Natural killer cell (primary cell): Measurements from ENCODE around the gene GPR179. TPM values are rescaled to one million over a fixed set of nuclear protein-coding genes. Genes with fewer than 3 reads are reported as not detected.
A peak's percentile ranks its signal among the peaks of the same experiment; 100 is the strongest.

Experiments used
- ATAC-seq, 3 donors: fragments of 150-1000 bp in 2 of 3; fragments of 200-7000 bp in 1 of 3; cut with Tn5 transposase; 1 replicate in 1 of 3; 2 replicates in 2 of 3; pipeline ENCODE4 v1.10.0; 2021; ENCODE audit warnings: mild to moderate bottlenecking in 2 of 3, moderate library complexity in 2 of 3
- DNase-seq, 2 donors: peaks; one replicate each; pipeline versions ENCODE4 v3.0.0 to v3.0.0-alpha.2; 2013 to 2021; ENCODE audit warnings: mixed read lengths in 1 of 2
- H3K27ac ChIP-seq: one replicate; pipeline ENCODE4 v1.5.1; 2013; ENCODE audit warnings: mild to moderate bottlenecking, low read length
- H3K27me3 ChIP-seq: one replicate; pipeline ENCODE4 v1.6.1; 2013; ENCODE audit warnings: low read length; ENCODE audit not compliant: control insufficient read depth, insufficient read depth
- H3K36me3 ChIP-seq: one replicate; pipeline ENCODE4 v1.6.1; 2013; ENCODE audit warnings: low read length; ENCODE audit not compliant: control insufficient read depth, insufficient read depth
- H3K4me1 ChIP-seq: one replicate; pipeline ENCODE4 v1.6.1; 2013; ENCODE audit warnings: low read length; ENCODE audit not compliant: control insufficient read depth, insufficient read depth
- H3K4me3 ChIP-seq: one replicate; pipeline ENCODE4 v1.5.1; 2013; ENCODE audit warnings: low read length
- H3K9me3 ChIP-seq: one replicate; pipeline ENCODE4 v1.6.1; 2013; ENCODE audit warnings: low read length; ENCODE audit not compliant: control insufficient read depth, insufficient read depth
- H3K27ac Mint-ChIP-seq, 2 donors: one replicate each; pipeline ENCODE4 v1.8.0; 2022; ENCODE audit warnings: mild to moderate bottlenecking in 2 of 2, mixed read lengths in 2 of 2, moderate library complexity in 1 of 2
- H3K27me3 Mint-ChIP-seq, 2 donors: one replicate each; pipeline ENCODE4 v1.8.0; 2022; ENCODE audit warnings: low read depth in 2 of 2, mixed read lengths in 2 of 2
- H3K36me3 Mint-ChIP-seq: one replicate; pipeline ENCODE4 v1.8.0; 2022; ENCODE audit warnings: mixed read lengths
- H3K4me1 Mint-ChIP-seq, 2 donors: one replicate each; pipeline ENCODE4 v1.8.0; 2022; ENCODE audit warnings: mixed read lengths in 2 of 2
- H3K4me3 Mint-ChIP-seq: one replicate; pipeline ENCODE4 v1.8.0; 2022; ENCODE audit warnings: mild to moderate bottlenecking, moderate library complexity, mixed read lengths
- H3K9me3 Mint-ChIP-seq, 2 donors: one replicate each; pipeline ENCODE4 v1.8.0; 2022; ENCODE audit warnings: mixed read lengths in 2 of 2
- CTCF ChIP-seq: fragments of 200-600 bp; IDR thresholded peaks from one replicate; pipeline ENCODE4 v1.8.0; 2022; ENCODE audit warnings: antibody characterized with exemption
- WGBS: methylation state at CpG from one replicate; pipeline ENCODE4 v1.1.7; 2013; ENCODE audit warnings: missing lambda C conversion rate; ENCODE audit not compliant: insufficient coverage; 5-methylcytosine and 5-hydroxymethylcytosine counted together
- intact Hi-C: fragments of 100-400 bp; cut with micrococcal nuclease; formaldehyde crosslinking; loops from one replicate; pipeline ENCODE4 v1.14.2; 2022
- total RNA-seq, 4 donors: library from RNA; stranded (reverse); fragments of 120-200 nt in 1 of 4; gene quantifications; one replicate each; pipeline versions ENCODE4 v1.2.3 to v1.2.4, GENCODE V29; 2013 to 2022

The GPR179 gene
- total RNA-seq, 3 donors from 2014 or later (not counting 1 experiment from before 2014, with no cell fraction given) = not detected

- Mint-ChIP-seq H3K36me3 (no peaks in the 10 kb centered on the region), H3K4me1 (peaks cover 49 to 53% of the 10 kb centered on the region in 2 donors), H3K27ac (peak overlapping the region in 1 of 2 donors; percentile 95), H3K4me3 (peak overlapping the region; percentile 87), H3K27me3 (no peaks in the 10 kb centered on the region), H3K9me3 (no peaks in the 10 kb centered on the region)
- Histone ChIP-seq H3K4me3 (peak overlapping the region; percentile 51), H3K27ac (no peak overlapping the region), H3K4me1 (peaks cover 19% of the 10 kb centered on the region), H3K9me3 (no peaks in the 10 kb centered on the region), H3K27me3 (no peaks in the 10 kb centered on the region), H3K36me3 (no peaks in the 10 kb centered on the region)
- WGBS = under 1% methylated on average over 72 of the region's 72 CpGs
- DNase-seq (peak; percentile 21 to 37), ATAC-seq (peak in 2 of 3 donors; percentile 12 to 17)
- intact Hi-C loops = no loop called here
- no peak for TF ChIP-seq CTCF
Measured at GRCh38 chr17:38352245-38353085, 8.7 kb upstream of the GPR179 start.

DNA sequence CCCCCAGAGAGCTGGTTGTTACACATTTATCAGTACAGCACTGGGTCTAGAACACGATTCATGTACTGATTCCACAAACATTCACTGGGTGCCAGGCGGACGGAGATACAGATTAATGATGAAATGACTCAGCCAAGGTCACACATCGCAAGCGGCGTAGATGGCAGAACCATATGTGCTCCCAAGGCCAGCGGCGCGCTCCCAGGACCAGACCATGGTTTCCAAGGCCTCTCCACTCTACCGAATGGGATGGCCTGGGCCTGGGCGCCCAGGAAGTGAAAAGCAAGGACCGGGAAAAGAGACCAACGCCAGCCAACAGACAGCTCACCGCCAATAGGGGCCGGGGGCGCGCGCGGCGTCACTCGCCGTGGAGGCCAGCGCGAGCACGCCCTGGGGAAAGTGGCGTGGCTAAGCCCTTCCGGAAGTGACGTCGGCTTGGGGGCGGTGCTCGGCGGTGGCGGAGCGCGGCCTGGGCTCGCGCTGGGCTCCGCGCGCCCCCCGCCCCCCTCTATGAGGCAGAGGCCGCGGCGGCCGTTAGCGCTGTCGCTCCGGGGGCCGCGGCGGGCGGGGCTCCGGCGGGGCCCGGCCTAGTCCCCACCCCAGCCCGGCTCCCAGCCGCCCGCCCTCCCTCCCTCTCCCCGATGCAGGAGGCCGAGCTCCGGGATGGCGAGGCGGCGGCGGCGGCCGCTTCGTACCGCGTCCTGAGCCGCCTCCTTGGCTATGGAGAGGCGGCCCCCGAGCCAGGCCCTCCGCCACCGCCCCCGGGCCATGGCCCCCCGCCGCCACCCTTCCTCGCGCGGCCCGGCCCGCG lies 7.9 kb upstream of the GPR179 start, which contains the start of gene SOCS7:
TSS of gene SOCS7 (plus strand) at position 433 of the 811 bp plus-strand sequence. CDS start at position 642, 209 bp downstream.
- H3K36me3 Mint-ChIP-seq = no peaks in the 10 kb centered on the region
- peak within 1 kb of the TSS; percentile 73 for H3K4me3 ChIP-seq
- ATAC-seq = peak; percentile 91 to 96 (median 93)

GRCh38 chr17:38350035-38350434 lies 6.3 kb upstream of the GPR179 start:
- intact Hi-C loops = no loop called here
- Histone ChIP-seq H3K36me3 (no peaks in the 10 kb centered on the region), H3K4me3 (no peak overlapping the region), H3K27me3 (no peaks in the 10 kb centered on the region), H3K9me3 (no peaks in the 10 kb centered on the region), H3K27ac (no peak overlapping the region), H3K4me1 (peaks cover 19% of the 10 kb centered on the region)
- Mint-ChIP-seq H3K27me3 (no peaks in the 10 kb centered on the region), H3K9me3 (no peaks in the 10 kb centered on the region), H3K4me1 (peaks cover 32 to 34% of the 10 kb centered on the region in 2 donors), H3K4me3 (peak overlapping the region; percentile 29), H3K27ac (peak overlapping the region in 1 of 2 donors; percentile 59), H3K36me3 (no peaks in the 10 kb centered on the region)
- TF ChIP-seq CTCF = no peak
- WGBS = 100% methylated on average over 2 of the region's 2 CpGs
- DNase-seq (no peak), ATAC-seq (no peak)

More for the DNA sequence above, 7.9 kb upstream of the GPR179 start, which contains the start of gene SOCS7:
- intact Hi-C loops = no loop called here
- no peaks in the 10 kb centered on the region for H3K9me3 ChIP-seq
- Mint-ChIP-seq H3K27me3 (no peaks in the 10 kb centered on the region), H3K27ac (peak within 1 kb of the TSS; percentile 94 to 95), H3K4me1 (peaks cover 41 to 45% of the 10 kb centered on the region in 2 donors), H3K9me3 (no peaks in the 10 kb centered on the region), H3K4me3 (peak within 1 kb of the TSS; percentile 94)
- H3K27me3 ChIP-seq = no peaks in the 10 kb centered on the region
- no peak for TF ChIP-seq CTCF
- H3K4me1 ChIP-seq = peaks cover 19% of the 10 kb centered on the region
- 5% methylated on average over 77 of the region's 84 CpGs for WGBS
- H3K27ac ChIP-seq = peak within 1 kb of the TSS; percentile 89
- H3K36me3 ChIP-seq = no peaks in the 10 kb centered on the region
- peak; percentile 93 to 96 for DNase-seq
